ENCODE results near the gene NXPE3. TPM values are rescaled to one million over a fixed set of nuclear protein-coding genes. Genes with fewer than 3 reads are reported as not detected.

NXPE3 gene
- total and polyA plus RNA-seq, 2 experiments from 2014 or later, result 4.9 to 7.3 TPM

DNA sequence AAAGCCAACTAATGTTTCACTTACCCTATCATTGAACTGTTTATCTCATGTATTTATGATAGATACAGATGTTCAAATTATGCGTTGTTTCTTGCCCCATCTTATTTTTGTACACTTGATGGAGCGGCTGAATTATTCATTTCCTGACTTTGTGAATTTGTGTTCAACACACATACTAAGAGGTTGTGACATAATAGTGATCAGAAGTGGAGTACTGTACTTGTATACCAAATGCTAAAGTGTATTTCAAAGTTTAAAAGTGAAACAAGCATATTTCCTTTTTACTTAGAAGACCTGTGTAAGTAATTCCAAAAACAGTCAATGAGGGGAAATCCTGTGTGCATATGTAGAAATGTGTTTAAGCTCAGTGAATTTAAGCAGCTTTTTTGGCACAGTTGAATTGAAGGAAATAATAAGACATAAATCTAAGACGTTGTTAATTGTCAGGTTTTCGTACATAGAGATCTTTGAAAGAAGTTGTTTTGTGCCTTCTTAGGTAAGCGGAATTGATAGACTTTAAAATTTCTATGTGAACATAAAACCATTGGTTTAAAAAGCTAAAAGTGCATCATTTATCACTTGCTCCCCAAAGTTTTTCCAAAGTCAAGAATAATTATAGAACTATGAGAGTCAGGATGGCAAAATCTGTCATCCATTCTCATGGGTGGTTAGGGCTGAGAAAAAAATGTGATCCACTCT, 72.2 kb downstream of the NXPE3 start:
- Histone ChIP-seq H3K36me3 (peaks cover 44% of the 10 kb centered on the region), H3K27me3 (no peaks in the 10 kb centered on the region), H3K4me3 (peak overlapping the region; percentile 97), H3K27ac (no peak overlapping the region), H3K4me1 (ENCODE audit: low read depth) (peaks cover 14% of the 10 kb centered on the region), H3K9me3 (ENCODE audit: low read depth) (no peaks in the 10 kb centered on the region)
- TF ChIP-seq, protein P1, sequence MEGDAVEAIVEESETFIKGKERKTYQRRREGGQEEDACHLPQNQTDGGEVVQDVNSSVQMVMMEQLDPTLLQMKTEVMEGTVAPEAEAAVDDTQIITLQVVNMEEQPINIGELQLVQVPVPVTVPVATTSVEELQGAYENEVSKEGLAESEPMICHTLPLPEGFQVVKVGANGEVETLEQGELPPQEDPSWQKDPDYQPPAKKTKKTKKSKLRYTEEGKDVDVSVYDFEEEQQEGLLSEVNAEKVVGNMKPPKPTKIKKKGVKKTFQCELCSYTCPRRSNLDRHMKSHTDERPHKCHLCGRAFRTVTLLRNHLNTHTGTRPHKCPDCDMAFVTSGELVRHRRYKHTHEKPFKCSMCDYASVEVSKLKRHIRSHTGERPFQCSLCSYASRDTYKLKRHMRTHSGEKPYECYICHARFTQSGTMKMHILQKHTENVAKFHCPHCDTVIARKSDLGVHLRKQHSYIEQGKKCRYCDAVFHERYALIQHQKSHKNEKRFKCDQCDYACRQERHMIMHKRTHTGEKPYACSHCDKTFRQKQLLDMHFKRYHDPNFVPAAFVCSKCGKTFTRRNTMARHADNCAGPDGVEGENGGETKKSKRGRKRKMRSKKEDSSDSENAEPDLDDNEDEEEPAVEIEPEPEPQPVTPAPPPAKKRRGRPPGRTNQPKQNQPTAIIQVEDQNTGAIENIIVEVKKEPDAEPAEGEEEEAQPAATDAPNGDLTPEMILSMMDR (IDR thresholded peaks at IDR 0.05; ENCODE audit: low read depth, low read length), result no peak
- no peak for DNase-seq (ENCODE audit: low read depth in 1 of 2, low spot score in 1 of 2)

DNA sequence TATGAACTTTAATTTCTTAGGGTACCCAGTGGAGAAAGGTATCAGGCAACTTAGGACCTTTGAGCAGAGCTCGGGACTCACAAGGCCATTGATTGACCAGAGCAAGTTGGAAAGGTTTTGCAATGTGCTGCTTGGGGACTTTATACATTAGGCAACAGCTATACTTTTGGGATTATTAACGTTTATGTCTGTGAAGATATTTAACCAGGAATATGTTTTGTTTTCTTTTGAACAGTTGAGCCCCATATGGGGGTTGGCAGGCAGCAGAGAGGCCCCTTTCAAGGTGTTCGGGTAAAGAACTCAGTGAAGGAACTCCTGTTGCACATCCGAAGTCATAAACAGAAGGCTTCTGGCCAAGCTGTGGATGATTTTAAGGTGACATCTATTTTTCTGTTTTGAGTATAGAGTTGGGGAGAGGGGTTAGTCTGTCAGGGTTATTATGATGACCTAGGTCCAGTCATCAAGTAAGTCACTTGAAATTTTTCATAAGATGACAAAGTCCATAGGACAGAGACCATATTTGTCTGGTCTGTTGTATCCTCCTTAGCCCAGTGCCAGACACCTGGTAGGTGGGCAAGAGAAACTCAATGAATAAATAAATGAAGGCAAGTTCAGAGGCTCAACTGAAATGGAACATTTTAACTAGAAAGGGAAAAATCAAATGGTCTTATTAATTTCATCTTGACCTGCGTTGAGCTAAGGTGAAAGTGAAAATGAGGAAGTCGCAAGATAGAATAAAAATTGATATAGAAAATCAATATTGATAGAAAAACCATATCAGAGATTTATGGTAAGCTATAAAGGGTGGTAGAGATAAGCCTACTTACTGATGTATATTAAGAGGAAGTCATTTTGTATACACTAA, 73.1 kb downstream of the NXPE3 start:
- peaks cover 52% of the 10 kb centered on the region for H3K36me3 ChIP-seq
- peak overlapping the region; percentile 97 for H3K4me3 ChIP-seq
- peaks cover 14% of the 10 kb centered on the region for H3K4me1 ChIP-seq (ENCODE audit: low read depth)
- no peak overlapping the region for H3K27ac ChIP-seq
- TF ChIP-seq, protein P1 (IDR thresholded peaks at IDR 0.05; ENCODE audit: low read depth, low read length), result no peak
- no peaks in the 10 kb centered on the region for H3K9me3 ChIP-seq (ENCODE audit: low read depth)
- DNase-seq (ENCODE audit: low read depth in 1 of 2, low spot score in 1 of 2), result no peak
- H3K27me3 ChIP-seq, result no peaks in the 10 kb centered on the region

DNA sequence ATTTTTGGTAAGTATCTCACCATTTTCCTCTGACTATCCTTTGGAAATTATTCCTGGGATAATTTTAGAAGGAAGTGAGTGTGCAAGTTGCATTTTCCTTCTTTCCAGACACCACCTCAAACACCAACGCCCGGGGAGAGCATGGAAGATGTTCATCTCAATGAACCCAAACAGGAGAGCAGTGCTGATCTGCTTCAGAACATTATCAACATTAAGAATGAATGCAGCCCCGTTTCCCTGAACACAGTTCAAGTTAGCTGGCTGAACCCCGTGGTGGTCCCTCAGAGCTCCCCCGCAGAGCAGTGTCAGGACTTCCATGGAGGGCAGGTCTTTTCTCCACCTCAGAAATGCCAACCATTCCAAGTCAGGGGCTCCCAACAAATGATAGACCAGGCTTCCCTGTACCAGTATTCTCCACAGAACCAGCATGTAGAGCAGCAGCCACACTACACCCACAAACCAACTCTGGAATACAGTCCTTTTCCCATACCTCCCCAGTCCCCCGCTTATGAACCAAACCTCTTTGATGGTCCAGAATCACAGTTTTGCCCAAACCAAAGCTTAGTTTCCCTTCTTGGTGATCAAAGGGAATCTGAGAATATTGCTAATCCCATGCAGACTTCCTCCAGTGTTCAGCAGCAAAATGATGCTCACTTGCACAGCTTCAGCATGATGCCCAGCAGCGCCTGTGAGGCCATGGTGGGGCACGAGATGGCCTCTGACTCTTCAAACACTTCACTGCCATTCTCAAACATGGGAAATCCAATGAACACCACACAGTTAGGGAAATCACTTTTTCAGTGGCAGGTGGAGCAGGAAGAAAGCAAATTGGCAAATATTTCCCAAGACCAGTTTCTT, 74.2 kb downstream of the NXPE3 start:
- Histone ChIP-seq H3K4me1 (ENCODE audit: low read depth) (peaks cover 14% of the 10 kb centered on the region), H3K9me3 (ENCODE audit: low read depth) (no peaks in the 10 kb centered on the region), H3K27ac (no peak overlapping the region), H3K27me3 (no peaks in the 10 kb centered on the region), H3K4me3 (no peak overlapping the region), H3K36me3 (peaks cover 64% of the 10 kb centered on the region)
- DNase-seq (ENCODE audit: low read depth in 1 of 2, low spot score in 1 of 2), result no peak
- TF ChIP-seq, protein P1 (IDR thresholded peaks at IDR 0.05; ENCODE audit: low read depth, low read length), result no peak

DNA sequence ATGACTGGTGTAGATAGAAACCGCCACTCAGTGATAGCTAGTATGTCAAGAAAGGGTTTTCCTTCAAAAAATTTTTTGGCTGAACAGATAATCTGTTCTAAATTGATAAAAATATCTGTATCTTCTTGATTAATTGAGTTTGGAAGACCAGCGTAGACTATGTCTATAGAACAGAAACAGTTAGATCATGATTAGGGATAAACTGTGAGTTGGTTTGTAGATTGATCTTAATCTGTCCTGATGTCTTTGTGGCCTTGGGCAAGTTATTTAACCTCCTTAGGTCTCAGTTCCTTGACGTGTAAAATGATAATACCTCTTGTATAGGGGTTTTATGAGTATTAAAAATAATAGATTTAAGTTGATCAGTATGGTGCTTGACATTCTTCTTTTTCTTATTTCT, 75.0 kb downstream of the NXPE3 start:
- Histone ChIP-seq H3K4me3 (no peak overlapping the region), H3K27ac (no peak overlapping the region), H3K36me3 (peaks cover 71% of the 10 kb centered on the region), H3K9me3 (ENCODE audit: low read depth) (no peaks in the 10 kb centered on the region), H3K4me1 (ENCODE audit: low read depth) (peaks cover 10% of the 10 kb centered on the region), H3K27me3 (no peaks in the 10 kb centered on the region)
- TF ChIP-seq, protein P1 (IDR thresholded peaks at IDR 0.05; ENCODE audit: low read depth, low read length), result no peak
- DNase-seq (ENCODE audit: low read depth in 1 of 2, low spot score in 1 of 2), result no peak

DNA sequence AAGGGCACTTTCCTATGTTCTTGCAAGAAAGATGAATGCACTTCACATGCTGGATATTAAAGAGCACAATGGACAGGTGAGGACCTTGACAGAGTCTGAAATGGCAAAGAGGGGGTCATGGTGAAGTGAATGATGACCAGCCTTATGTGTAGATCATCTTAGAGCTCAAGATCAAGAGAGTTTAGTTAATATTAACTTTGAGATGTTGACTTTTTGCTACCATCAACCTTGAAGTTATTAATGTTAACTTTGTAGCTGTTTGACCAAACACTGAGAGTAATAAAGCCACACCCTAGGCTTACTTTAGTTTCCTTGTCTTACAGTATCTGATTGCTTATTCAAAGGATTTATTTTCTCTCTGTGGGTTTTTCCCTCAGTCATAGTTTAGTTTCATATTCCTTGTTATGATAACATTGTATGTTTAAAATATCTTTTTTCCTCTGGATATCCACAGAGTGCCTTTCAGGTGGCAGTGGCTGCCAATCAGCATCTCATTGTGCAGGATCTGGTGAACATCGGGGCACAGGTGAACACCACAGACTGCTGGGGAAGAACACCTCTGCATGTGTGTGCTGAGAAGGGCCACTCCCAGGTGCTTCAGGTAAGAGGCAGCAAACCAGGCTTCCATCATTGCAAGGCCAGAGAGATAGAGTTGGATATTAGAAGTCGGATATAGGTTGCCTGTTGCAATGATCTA, 75.7 kb downstream of the NXPE3 start:
- H3K36me3 ChIP-seq, result peaks cover 78% of the 10 kb centered on the region
- TF ChIP-seq, protein P1 (IDR thresholded peaks at IDR 0.05; ENCODE audit: low read depth, low read length), result no peak
- H3K4me3 ChIP-seq, result no peak overlapping the region
- no peak for DNase-seq (ENCODE audit: low read depth in 1 of 2, low spot score in 1 of 2)
- H3K4me1 ChIP-seq (ENCODE audit: low read depth), result peaks cover 10% of the 10 kb centered on the region
- H3K27me3 ChIP-seq, result no peaks in the 10 kb centered on the region
- no peaks in the 10 kb centered on the region for H3K9me3 ChIP-seq (ENCODE audit: low read depth)
- H3K27ac ChIP-seq, result no peak overlapping the region

Data from cardiac muscle cell (in vitro differentiated cells and primary cell).